ENCODE measurements around the gene HECW1.

Gene HECW1

DNA sequence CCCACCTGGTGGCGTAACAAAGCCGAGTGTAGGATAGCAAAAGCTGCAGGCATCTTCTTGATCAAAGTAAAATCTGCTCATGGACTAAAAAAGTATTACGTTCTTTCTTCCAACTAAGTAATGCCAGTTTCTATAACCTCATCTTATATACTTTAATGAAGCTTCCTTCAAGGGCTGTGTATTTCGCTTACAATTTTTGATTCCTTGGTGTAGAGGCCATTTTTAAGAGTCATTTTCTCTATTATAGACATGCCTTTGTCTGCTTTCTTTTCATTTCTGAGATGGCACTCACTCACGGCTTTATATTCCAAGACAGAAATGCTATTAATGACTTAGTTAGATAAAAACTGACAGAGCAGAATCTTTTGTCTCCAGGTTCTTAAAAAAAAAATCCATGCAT, 194.0 kb downstream of the HECW1 start:
- DNase-seq (ENCODE audit: low spot score): no peak
- TF ChIP-seq, protein P1, sequence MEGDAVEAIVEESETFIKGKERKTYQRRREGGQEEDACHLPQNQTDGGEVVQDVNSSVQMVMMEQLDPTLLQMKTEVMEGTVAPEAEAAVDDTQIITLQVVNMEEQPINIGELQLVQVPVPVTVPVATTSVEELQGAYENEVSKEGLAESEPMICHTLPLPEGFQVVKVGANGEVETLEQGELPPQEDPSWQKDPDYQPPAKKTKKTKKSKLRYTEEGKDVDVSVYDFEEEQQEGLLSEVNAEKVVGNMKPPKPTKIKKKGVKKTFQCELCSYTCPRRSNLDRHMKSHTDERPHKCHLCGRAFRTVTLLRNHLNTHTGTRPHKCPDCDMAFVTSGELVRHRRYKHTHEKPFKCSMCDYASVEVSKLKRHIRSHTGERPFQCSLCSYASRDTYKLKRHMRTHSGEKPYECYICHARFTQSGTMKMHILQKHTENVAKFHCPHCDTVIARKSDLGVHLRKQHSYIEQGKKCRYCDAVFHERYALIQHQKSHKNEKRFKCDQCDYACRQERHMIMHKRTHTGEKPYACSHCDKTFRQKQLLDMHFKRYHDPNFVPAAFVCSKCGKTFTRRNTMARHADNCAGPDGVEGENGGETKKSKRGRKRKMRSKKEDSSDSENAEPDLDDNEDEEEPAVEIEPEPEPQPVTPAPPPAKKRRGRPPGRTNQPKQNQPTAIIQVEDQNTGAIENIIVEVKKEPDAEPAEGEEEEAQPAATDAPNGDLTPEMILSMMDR (IDR thresholded peaks at IDR 0.05; ENCODE audit: extremely low read depth, missing control alignments): no peak

- TF ChIP-seq, protein P1 (IDR thresholded peaks at IDR 0.05; ENCODE audit: extremely low read depth, missing control alignments): no peak
- no peak for DNase-seq (ENCODE audit: low spot score)
Observed at GRCh38 chr7:43307522-43307921, 195.1 kb downstream of the HECW1 start.

DNA sequence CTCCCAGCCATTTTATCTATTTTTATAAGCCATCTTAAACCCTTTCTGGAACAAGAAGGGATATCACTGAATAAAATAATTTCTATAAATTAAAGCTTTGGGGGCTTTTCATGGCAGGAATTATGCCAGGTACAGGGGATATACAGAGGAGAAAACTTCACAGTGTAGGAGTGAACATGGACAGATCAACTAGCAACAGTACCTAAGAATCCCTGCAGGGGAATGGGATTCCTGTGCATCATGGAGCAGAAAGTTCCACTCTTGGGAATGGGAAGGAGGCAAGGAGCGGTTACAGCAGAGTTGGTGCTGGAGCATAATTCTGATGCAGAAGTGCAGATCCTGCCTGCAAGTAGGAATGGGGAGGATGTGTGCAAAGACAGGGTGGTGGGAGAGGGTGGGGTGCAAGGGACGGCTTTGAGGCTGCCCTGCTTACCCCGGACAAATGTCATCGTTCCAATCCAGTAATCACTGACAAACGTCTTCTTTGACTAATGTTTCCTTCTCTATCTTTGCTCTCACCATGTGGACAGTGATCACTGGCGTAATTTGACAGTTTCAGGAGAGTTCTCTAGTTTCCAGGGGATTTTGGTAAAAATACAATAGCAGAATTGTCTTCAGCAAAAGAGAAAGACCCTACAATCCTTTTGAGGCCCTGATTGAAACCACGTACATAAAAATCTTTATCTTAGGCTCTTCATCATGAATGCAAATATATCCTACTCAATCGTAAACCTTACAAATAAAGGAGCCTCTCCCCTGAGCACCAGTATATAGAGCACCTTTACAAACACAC, 196.7 kb downstream of the HECW1 start:
- TF ChIP-seq, protein P1 (IDR thresholded peaks at IDR 0.05; ENCODE audit: extremely low read depth, missing control alignments): no peak
- DNase-seq (ENCODE audit: low spot score): peak; percentile 38

DNA sequence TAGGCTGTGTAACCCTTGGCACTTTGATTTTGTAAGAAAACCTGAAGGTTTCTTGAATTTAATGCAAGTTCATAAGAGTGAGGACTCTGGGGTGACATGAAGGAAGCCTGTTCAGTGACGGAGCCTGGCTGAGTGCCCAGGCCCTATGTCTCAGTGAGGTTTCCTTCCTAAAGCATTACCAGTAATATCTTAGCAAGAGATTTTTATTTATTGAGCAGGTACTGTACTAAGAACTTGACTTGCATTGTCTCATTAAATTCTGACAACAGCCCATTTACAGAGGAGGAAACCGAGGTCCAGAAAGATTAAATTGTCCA, 197.2 kb downstream of the HECW1 start:
- TF ChIP-seq, protein P1 (IDR thresholded peaks at IDR 0.05; ENCODE audit: extremely low read depth, missing control alignments): no peak

GRCh38 chr7:43311052-43311451, 198.6 kb downstream of the HECW1 start:
- TF ChIP-seq, protein P1 (IDR thresholded peaks at IDR 0.05; ENCODE audit: extremely low read depth, missing control alignments): no peak
- DNase-seq (ENCODE audit: low spot score): no peak

More for the DNA sequence above, 197.2 kb downstream of the HECW1 start:
- DNase-seq (ENCODE audit: low spot score): no peak

DNA sequence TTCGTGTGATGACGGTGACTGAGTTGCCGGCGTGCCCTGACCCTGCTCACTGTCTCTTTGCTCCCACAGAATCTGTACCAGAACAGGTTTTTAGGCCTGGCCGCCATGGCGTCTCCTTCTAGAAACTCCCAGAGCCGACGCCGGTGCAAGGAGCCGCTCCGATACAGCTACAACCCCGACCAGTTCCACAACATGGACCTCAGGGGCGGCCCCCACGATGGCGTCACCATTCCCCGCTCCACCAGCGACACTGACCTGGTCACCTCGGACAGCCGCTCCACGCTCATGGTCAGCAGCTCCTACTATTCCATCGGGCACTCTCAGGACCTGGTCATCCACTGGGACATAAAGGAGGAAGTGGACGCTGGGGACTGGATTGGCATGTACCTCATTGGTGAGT, 199.2 kb downstream of the HECW1 start:
- no peak for DNase-seq (ENCODE audit: low spot score)

GRCh38 chr7:43313628-43314378, 201.4 kb downstream of the HECW1 start:
- TF ChIP-seq, protein P1 (IDR thresholded peaks at IDR 0.05; ENCODE audit: extremely low read depth, missing control alignments): no peak
- no peak for DNase-seq (ENCODE audit: low spot score)

More for the DNA sequence above, 199.2 kb downstream of the HECW1 start:
- TF ChIP-seq, protein P1 (IDR thresholded peaks at IDR 0.05; ENCODE audit: extremely low read depth, missing control alignments): no peak

Measured in GM20000 (cell line).